Measurements from ENCODE around the gene EGLN1.
"Not testable (repeated sequence)": the region's sequence is repeated elsewhere in the genome, so short reads cannot be mapped to it uniquely, and the experiment has no call there.

Gene EGLN1

DNA sequence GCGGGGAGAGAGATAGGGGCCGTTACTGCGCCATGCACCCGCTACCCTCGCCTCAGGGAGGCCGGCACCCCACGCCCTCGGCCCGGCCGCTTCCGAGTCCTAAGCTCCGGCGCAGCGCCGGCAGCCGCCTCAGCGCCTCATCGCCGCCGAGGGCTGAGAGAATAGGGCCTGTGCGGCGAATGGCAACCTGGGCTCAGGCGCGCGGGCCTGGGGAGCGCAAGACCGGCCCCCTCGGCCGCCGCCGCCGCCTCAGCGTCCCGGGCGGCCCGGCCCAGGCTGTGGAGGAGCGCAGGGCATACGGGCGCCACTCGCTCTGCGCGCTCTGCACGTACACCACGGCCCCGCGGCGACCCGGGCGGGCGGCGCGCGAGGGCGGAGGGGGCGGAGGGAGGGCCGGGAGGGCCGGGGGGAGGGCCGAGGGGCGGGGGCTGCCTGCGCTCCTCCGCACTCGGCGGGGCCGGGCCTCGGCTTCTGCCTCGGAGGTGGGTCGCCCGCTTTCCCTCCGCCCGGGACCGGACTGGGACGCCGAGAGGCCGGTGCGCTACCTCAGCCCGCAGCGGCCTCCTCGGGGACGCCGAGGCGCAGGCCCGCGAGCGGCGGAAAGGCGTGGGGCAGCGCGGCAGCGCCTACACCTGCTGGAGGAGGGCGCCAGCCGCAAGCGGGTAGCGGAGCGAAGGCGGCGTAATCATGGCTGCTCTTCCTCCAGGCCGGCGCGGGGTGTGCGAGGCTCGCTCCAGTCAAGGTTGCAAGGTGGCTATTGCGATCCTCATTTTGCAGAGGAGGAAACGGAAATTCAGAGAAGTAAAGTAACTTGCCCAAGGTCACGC is at the start of gene EGLN1:
TSS of gene EGLN1 (minus strand) at position 317 of the 827 bp plus-strand sequence. CDS start 399 bp downstream, outside the sequence.
- peaks cover 32% of the 10 kb centered on the region for H3K36me3 Mint-ChIP-seq
- DNase-seq (ENCODE audit: low spot score in 2 of 2): peak; percentile 77 to 89
- no peaks in the 10 kb centered on the region for H3K9me3 Mint-ChIP-seq
- H3K4me1 Mint-ChIP-seq: peaks cover 26% of the 10 kb centered on the region
- ATAC-seq: peak; percentile 91
- peak within 1 kb of the TSS; percentile 82 for H3K4me3 Mint-ChIP-seq
- peak within 1 kb of the TSS; percentile 83 for H3K27ac Mint-ChIP-seq

DNA sequence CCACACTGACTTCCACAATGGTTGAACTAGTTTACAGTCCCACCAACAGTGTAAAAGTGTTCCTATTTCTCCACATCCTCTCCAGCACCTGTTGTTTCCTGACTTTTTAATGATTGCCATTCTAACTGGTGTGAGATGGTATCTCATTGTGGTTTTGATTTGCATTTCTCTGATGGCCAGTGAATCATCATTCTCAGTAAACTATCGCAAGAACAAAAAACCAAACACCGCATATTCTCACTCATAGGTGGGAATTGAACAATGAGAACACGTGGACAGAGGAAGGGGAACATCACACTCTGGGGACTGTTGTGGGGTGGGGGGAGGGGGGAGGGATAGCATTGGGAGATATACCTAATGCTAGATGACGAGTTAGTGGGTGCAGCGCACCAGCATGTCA is 49.4 kb upstream of the EGLN1 start:
- not testable (repeated sequence) for H3K9me3 Mint-ChIP-seq; H3K4me3 Mint-ChIP-seq; H3K36me3 Mint-ChIP-seq; H3K27ac Mint-ChIP-seq; H3K4me1 Mint-ChIP-seq; DNase-seq (ENCODE audit: low spot score in 2 of 2)
- ATAC-seq: peak; percentile 31

DNA sequence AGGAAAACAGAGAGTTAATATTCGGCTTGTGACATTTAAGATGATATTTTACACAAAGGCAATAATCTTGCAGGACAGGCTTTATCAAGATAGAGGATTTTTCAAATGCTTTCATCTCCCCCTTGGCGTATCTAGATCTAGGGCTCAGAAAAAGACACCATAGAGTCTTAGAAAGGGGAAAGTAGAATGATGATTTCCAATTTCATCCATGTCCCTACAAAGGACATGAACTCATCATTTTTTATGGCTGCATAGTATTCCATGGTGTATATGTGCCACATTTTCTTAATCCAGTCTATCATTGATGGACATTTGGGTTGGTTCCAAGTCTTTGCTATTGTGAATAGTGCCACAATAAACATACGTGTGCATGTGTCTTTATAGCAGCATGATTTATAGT is 48.9 kb upstream of the EGLN1 start:
- not testable (repeated sequence) for H3K36me3 Mint-ChIP-seq; ATAC-seq; H3K27ac Mint-ChIP-seq; DNase-seq (ENCODE audit: low spot score in 2 of 2); H3K4me3 Mint-ChIP-seq; H3K9me3 Mint-ChIP-seq; H3K4me1 Mint-ChIP-seq

DNA sequence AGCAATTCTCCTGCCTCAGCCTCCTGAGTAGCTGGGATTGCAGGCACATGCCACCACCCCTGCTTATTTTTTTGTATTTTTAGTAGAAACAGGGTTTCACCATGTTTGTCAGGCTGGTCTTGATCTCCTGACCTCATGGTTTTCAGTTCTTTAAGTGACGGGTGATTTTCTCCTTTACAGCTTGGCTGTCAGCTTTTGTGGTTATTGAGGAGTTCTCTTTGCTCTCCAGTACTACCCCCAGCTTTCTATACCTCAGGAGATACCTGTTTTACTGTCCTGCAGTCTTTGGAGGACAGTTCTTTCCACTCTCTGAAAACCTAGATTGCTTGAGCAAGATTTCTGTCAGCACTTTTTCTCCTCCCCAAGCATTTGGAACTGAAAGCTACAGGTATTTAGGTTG is 45.9 kb upstream of the EGLN1 start:
- H3K4me3 Mint-ChIP-seq: no peak overlapping the region
- peaks cover 8% of the 10 kb centered on the region for H3K4me1 Mint-ChIP-seq
- ATAC-seq (no peak), DNase-seq (ENCODE audit: low spot score in 2 of 2) (no peak)
- no peaks in the 10 kb centered on the region for H3K36me3 Mint-ChIP-seq
- H3K9me3 Mint-ChIP-seq: no peaks in the 10 kb centered on the region
- H3K27ac Mint-ChIP-seq: no peak overlapping the region

DNA sequence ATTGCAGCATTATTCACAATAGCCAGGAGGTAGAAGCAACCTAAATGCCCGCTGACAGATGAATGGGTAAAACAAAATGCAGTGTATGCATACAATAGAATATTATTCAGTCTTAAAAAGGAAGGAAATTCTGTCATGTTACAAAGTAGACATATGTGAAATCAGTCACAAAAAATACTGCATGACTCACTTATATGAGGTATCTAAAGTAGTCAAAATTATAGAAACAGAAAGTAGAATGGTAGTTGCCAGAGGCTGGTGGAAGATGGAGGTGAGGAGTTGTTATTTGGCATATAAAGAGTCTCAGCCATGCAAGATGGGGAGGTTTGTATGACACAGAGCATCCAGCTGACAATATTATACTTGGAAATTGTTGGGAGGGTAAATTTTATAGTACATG is 43.0 kb upstream of the EGLN1 start:
- Mint-ChIP-seq H3K27ac (no peak overlapping the region), H3K36me3 (peaks cover 7% of the 10 kb centered on the region), H3K9me3 (no peaks in the 10 kb centered on the region), H3K4me3 (no peak overlapping the region), H3K4me1 (peaks cover 16% of the 10 kb centered on the region)
- ATAC-seq: peak; percentile 85
- DNase-seq (ENCODE audit: low spot score in 2 of 2): no peak

DNA sequence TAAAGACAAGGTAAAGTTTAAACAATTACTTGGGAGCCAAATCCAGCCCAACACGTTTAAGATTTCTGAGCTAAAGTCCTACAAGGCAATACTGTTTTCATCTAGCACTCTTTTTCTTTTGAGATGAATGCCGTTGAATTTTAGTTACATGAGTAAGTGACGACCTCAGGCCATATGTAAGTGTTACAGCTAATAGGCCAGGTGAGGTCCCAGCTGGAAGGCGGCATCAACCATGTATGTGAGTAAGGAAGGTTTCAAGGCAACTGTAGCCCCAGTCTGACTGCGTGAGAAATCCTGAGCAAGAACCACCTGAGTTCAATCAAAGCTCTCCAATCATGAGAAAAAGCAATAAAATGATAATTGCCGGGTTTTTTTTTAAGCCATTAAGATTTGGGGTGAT is 41.5 kb upstream of the EGLN1 start:
- H3K4me3 Mint-ChIP-seq: no peak overlapping the region

DNA sequence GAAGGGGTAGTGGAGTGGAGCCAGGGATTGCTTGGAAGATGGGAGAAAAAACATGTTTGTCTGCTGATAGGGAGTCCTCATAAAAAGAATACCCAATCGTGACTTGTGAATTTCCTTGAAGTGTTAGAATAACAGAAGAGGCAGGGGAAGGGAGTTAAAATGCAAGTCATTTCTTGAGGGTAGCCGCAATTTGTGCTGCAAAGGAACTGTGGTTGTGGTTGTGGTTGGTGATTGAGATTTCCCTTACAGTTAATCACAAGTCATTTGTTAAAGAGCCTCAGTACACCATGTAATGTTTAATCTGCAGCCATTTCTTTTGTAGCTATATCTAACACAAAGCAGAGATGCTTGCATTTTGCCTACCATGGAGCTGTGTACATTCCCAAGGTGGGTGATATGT is 38.5 kb upstream of the EGLN1 start:
- DNase-seq (ENCODE audit: low spot score in 2 of 2): peak; percentile 52 to 80
- Mint-ChIP-seq H3K4me3 (no peak overlapping the region), H3K9me3 (no peaks in the 10 kb centered on the region), H3K27ac (peak overlapping the region; percentile 15), H3K4me1 (peaks cover 24% of the 10 kb centered on the region), H3K36me3 (peaks cover 7% of the 10 kb centered on the region)
- ATAC-seq: peak; percentile 96

More for the DNA sequence above, 41.5 kb upstream of the EGLN1 start:
- Mint-ChIP-seq H3K4me1 (peaks cover 24% of the 10 kb centered on the region), H3K9me3 (no peaks in the 10 kb centered on the region), H3K27ac (no peak overlapping the region), H3K36me3 (peaks cover 7% of the 10 kb centered on the region)
- DNase-seq (ENCODE audit: low spot score in 2 of 2): no peak
- no peak for ATAC-seq

DNA sequence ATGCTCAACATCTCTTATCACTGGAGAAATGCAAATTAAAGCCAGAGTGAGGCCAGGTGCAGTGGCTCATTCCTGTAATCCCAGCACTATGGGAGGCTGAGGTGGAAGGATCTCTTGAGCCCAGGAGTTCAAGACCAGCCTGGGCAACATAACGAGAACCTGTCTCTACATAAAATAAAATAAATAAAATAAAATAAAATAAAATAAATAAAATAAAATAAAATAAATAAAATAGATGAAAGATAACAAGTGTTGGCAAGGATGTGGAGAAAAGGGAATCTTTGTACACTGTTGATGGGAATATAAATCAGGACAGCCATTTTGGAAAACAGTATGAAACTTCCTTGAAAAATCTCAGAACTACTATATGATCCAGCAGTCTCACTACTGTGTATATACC is 37.4 kb upstream of the EGLN1 start:
- H3K36me3 Mint-ChIP-seq; H3K4me3 Mint-ChIP-seq; DNase-seq (ENCODE audit: low spot score in 2 of 2); H3K27ac Mint-ChIP-seq; ATAC-seq; H3K9me3 Mint-ChIP-seq: not testable (repeated sequence)
- peaks cover 23% of the 10 kb centered on the region for H3K4me1 Mint-ChIP-seq

DNA sequence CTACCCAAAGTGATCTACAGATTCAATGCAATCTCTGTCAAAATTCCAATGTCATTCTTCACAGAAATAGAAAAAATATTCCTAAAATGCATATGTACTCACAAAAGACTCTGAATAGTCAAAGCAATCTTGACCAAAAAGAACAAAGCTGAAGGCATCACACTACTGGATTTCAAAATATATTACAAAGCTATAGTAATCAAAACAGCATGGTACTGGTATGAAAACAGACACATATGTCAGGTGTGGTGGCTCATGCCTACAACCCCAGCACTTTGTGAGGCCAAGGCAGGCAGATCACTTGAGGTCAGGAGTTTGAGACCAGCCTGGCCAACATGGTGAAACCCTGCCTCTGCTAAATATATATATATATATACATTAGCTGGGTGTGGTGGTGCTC is 35.9 kb upstream of the EGLN1 start:
- H3K4me1 Mint-ChIP-seq: peaks cover 16% of the 10 kb centered on the region
- not testable (repeated sequence) for H3K27ac Mint-ChIP-seq; H3K36me3 Mint-ChIP-seq; H3K9me3 Mint-ChIP-seq; DNase-seq (ENCODE audit: low spot score in 2 of 2); H3K4me3 Mint-ChIP-seq; ATAC-seq

DNA sequence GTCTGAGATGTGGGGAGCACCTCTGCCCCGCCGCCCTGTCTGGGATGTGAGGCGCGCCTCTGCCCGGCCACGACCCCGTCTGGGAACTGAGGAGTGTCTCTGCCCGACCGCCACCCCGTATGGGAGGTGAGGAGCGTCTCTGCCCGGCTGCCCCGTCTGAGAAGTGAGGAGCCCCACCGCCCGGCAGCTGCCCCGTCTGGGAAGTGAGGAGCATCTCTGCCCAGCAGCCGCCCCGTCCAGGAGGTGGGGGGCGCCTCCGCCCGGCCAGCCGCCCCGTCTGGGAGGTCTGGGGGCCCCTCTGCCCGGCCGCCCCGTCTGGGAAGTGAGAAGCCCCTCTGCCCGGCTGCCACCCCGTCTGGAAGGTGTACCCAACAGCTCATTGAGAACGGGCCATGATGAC is 32.0 kb upstream of the EGLN1 start:
- not testable (repeated sequence) for H3K27ac Mint-ChIP-seq; H3K4me3 Mint-ChIP-seq; H3K4me1 Mint-ChIP-seq; H3K9me3 Mint-ChIP-seq; H3K36me3 Mint-ChIP-seq; ATAC-seq; DNase-seq (ENCODE audit: low spot score in 2 of 2)

DNA sequence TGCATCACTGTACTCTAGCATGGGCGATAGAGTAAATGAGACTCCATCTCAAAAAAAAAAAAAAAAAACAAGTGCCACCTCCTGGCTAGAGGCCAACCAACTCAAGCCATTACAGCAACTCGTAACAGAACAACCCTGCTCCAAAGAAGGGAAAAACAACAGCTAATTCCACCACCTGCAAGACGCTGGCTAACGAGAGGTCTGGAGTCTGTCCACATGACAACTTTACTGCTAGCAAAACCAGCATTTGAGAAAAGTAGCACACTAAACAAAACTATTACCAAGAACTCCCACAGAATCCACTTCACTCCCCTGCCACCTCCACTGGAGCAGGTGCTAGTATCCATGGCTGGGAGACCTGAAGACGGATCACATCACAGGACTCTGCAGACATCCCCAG is 24.1 kb upstream of the EGLN1 start:
- Mint-ChIP-seq H3K4me1 (no peaks in the 10 kb centered on the region), H3K4me3 (no peak overlapping the region), H3K27ac (no peak overlapping the region), H3K9me3 (peaks cover 6% of the 10 kb centered on the region), H3K36me3 (no peaks in the 10 kb centered on the region)
- DNase-seq (ENCODE audit: low spot score in 2 of 2) (no peak), ATAC-seq (no peak)

DNA sequence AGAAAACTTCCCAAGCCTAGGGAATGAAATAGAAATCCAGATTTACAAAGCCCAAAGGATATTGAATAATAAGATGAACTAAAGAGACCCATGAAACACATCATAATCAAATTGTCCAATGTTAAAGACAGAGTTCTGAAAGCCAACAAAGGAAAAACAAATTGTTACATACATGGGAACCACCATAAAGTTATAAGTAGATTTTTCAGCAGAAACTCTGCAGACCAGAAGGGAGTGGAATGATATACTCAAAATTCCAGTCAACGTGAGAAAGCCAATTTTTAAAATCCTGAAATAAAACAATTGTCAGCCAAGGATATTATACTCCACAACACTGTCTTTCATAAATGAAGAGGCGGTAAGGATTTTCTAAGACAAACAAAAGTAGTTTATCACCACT is 22.0 kb upstream of the EGLN1 start:
- ATAC-seq (no peak), DNase-seq (ENCODE audit: low spot score in 2 of 2) (no peak)
- Mint-ChIP-seq H3K4me1 (no peaks in the 10 kb centered on the region), H3K4me3 (no peak overlapping the region), H3K9me3 (peaks cover 6% of the 10 kb centered on the region), H3K36me3 (no peaks in the 10 kb centered on the region), H3K27ac (no peak overlapping the region)

DNA sequence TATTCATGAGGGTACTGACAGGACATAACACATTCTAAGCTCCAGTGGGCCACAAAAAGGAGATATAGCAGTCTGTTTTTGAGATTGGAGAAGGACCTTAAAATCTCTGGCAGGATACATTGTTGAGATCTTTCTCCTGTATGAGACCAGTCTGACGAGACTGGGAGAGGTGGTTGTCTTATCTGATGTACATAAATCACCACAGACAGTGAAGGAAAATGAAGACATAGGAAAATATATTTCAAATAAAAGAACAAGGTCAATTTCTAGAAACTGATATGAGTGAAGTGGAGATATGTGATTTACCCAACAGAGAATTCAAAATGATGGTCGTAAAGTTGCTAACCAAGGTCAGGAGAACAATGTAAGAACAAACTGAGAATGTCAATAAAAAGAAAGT is 21.3 kb upstream of the EGLN1 start:
- Mint-ChIP-seq H3K4me1 (no peaks in the 10 kb centered on the region), H3K27ac (no peak overlapping the region), H3K9me3 (peaks cover 6% of the 10 kb centered on the region), H3K36me3 (no peaks in the 10 kb centered on the region), H3K4me3 (no peak overlapping the region)
- DNase-seq (ENCODE audit: low spot score in 2 of 2) (no peak), ATAC-seq (no peak)

DNA sequence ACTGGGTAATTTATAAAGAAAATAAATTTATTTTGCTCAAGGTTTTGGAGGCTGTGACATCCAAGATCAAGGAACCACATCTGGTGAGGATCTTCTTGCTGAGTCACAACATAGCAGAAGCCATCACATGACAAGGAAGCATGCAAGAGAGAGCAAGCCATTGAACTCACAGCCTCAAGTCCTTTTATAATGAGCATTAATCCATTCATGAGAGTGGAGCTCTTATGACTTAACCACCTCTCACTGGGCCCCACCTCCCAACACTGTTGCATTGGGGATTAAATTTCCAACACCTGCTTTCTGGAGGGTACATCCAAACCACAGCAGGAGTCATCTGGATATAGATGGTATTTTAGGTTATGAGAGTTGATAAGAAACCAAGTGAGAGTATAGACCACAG is 20.6 kb upstream of the EGLN1 start:
- ATAC-seq (no peak), DNase-seq (ENCODE audit: low spot score in 2 of 2) (no peak)
- Mint-ChIP-seq H3K4me3 (no peak overlapping the region), H3K27ac (no peak overlapping the region), H3K36me3 (no peaks in the 10 kb centered on the region), H3K9me3 (peaks cover 6% of the 10 kb centered on the region), H3K4me1 (no peaks in the 10 kb centered on the region)

DNA sequence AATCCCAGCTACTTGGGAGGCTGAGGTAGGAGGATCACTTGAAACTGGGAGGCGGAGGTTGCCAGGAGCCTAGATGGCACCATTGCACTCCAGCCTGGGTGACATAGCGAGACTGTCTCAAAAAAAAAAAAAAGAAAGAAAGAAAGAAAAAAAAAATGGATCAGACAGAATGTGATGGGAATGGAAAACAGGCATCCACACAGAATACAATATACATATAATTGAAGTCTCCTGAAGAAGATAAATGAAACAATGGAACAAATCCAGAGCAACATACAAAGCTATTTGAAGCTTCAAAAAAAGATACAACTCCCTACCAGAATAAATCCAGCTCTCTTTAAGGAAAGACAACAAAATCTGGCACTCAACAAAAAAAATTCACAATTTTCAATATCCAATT is 10.9 kb upstream of the EGLN1 start:
- no peaks in the 10 kb centered on the region for H3K36me3 Mint-ChIP-seq
- H3K4me3 Mint-ChIP-seq: no peak overlapping the region
- H3K4me1 Mint-ChIP-seq: no peaks in the 10 kb centered on the region
- ATAC-seq (no peak), DNase-seq (ENCODE audit: low spot score in 2 of 2) (no peak)
- no peak overlapping the region for H3K27ac Mint-ChIP-seq
- no peaks in the 10 kb centered on the region for H3K9me3 Mint-ChIP-seq

DNA sequence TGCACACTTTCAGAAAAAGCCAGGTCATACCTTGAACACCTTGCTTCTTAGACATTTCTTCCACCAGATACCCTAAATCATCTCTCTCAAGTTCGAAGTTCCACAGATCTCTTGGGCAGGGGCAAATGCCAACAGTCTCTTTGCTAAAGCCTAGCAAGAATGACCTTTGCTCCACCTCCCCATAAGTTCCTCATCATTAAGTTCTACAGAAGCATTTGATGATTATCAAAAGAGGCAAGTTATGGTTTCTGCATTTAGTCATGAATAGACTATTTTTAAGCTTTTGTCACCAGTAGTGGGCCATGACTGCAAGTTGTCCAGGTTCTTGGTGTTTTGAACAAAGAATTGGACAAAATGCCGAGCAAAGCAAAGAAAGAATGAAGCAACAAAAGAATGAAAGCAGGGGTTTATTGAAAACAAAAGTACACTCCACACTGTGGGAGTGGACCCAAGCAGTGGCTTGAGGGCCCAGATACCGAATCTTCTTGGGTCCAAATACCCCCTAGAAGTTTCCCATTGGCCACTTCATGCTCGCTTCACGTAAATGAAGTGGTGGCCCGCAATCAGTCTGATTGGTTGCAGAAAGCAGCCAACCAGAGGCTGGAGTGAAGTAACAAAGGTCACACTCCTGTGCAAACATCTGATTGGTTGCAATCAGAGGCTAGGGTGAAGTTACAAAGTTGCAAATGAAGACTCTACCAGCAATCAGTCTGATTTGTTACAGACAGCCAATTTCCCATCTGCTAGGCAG is 9.8 kb upstream of the EGLN1 start:
- no peak for DNase-seq (ENCODE audit: low spot score in 2 of 2)
- no peak for ATAC-seq
- H3K4me1 Mint-ChIP-seq: no peaks in the 10 kb centered on the region
- no peak overlapping the region for H3K4me3 Mint-ChIP-seq
- H3K27ac Mint-ChIP-seq: no peak overlapping the region
- no peaks in the 10 kb centered on the region for H3K9me3 Mint-ChIP-seq
- no peaks in the 10 kb centered on the region for H3K36me3 Mint-ChIP-seq

Measured in stimulated activated effector memory CD8-positive, alpha-beta T cell treated with anti-CD3 and anti-CD28 coated beads, Interleukin-12 subunit alpha, Interleukin-12 subunit beta, amount 100 ng/mL, for 72 hours (primary cell).